Esophagus (tissue), 2 donors: ENCODE measurements around the gene PRPH. TPM values are rescaled to one million over a fixed set of nuclear protein-coding genes. Genes with fewer than 3 reads are reported as not detected.
"Not testable (repeated sequence)": the region's sequence is repeated elsewhere in the genome, so short reads cannot be mapped to it uniquely, and the experiment has no call there.

ENCODE experiments used
- H3K27ac ChIP-seq, 2 donors: one replicate each; pipeline ENCODE4 v1.5.1; 2013; ENCODE audit warnings: low read depth in 2 of 2, mild to moderate bottlenecking in 2 of 2, inconsistent platforms in 1 of 2, low read length in 1 of 2, moderate library complexity in 1 of 2
- H3K27me3 ChIP-seq, 2 donors: one replicate each; pipeline ENCODE4 v1.6.1; 2013; ENCODE audit warnings: low read length in 2 of 2, control low read depth in 1 of 2, mild to moderate bottlenecking in 1 of 2; ENCODE audit not compliant: insufficient read depth in 2 of 2, control insufficient read depth in 1 of 2
- H3K36me3 ChIP-seq, 2 donors: one replicate each; pipeline ENCODE4 v1.6.1; 2013; ENCODE audit warnings: low read length in 1 of 2; ENCODE audit not compliant: control insufficient read depth in 2 of 2, insufficient read depth in 2 of 2
- H3K4me1 ChIP-seq, 2 donors: one replicate each; pipeline ENCODE4 v1.6.1; 2013; ENCODE audit warnings: low read length in 1 of 2; ENCODE audit not compliant: control insufficient read depth in 2 of 2, insufficient read depth in 2 of 2
- H3K4me3 ChIP-seq, 2 donors: one replicate each; pipeline ENCODE4 v1.5.1; 2013; ENCODE audit warnings: low read length in 2 of 2, mild to moderate bottlenecking in 2 of 2, low read depth in 1 of 2, moderate library complexity in 1 of 2
- H3K9me3 ChIP-seq, 2 donors: one replicate each; pipeline ENCODE4 v1.6.1; 2013; ENCODE audit warnings: mild to moderate bottlenecking in 2 of 2, low read depth in 1 of 2, low read length in 1 of 2, moderate library complexity in 1 of 2; ENCODE audit not compliant: control insufficient read depth in 2 of 2, insufficient read depth in 1 of 2
- WGBS, 2 donors: extraction: QIAGEN DNeasy Blood & Tissue Kit; methylation state at CpG; one replicate each; pipeline ENCODE4 v1.1.7; 2013; 5-methylcytosine and 5-hydroxymethylcytosine counted together
- polyA plus RNA-seq, 2 donors: library from polyadenylated mRNA; stranded (reverse); fragments of 200-250 nt; gene quantifications; one replicate each; pipeline ENCODE4 v1.2.3, GENCODE V29; 2013
- donor health status: healthy with polysubstance abuse.
- donor health status: Bipolar disorder and iron deficiency.

PRPH gene
- polyA plus RNA-seq, 2 donors = 0.28 to 0.45 TPM

DNA sequence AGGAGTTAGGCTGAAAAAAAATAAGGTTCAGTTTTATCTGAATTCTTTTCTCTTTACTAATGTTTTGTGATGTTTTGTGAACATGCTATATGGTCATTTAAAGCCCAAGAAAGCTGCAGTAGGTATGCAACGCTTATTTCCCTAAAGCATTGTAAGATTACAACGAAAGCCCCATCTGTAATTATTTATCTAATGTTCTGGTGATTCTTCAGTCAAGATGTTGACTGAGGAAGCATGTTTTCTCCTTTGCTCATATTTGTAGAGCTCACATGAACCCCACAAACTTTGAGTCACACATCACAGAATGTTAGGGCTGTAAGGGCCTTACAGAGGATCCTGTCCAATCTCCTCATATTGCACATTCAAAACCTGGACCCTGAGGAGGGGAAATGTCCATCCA, 33.2 kb upstream of the PRPH start:
- Histone ChIP-seq H3K36me3 (no peaks in the 10 kb centered on the region), H3K9me3 (no peaks in the 10 kb centered on the region), H3K4me3 (no peak overlapping the region), H3K27me3 (no peaks in the 10 kb centered on the region), H3K27ac (no peak overlapping the region), H3K4me1 (peaks cover 0 to 3% of the 10 kb centered on the region in 2 donors)
- 86 to 92% methylated on average over 2 of the region's 2 CpGs for WGBS, 2 donors

GRCh38 chr12:49263400-49263763, 31.6 kb upstream of the PRPH start:
- Histone ChIP-seq H3K27ac (no peak overlapping the region), H3K9me3 (no peaks in the 10 kb centered on the region), H3K4me3 (no peak overlapping the region), H3K27me3 (no peaks in the 10 kb centered on the region), H3K4me1 (peaks cover 0 to 3% of the 10 kb centered on the region in 2 donors), H3K36me3 (no peaks in the 10 kb centered on the region)
- WGBS, 2 donors = 84 to 91% methylated on average over 5 of the region's 5 CpGs

DNA sequence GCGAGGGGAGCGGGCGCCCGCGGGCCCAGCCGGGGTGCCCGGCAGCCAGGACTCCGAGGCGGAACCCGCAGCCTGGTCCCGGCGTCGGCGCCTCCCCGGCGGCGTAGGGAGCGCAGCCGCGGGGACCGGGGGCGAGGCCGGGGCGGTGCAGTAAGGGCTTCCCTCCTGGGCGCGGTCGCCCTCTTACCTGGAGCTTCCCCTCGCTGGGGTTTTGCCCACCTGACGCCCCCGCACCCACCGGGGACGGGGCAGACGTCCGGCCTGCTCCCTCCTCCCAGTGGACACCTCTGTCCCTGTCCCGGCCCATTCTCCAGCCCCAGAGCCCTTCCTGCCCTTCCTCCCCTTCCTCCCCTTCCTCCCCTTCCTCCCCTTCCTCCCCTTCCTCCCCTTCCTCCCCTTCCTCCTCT, 30.5 kb upstream of the PRPH start:
- H3K27me3 ChIP-seq = no peaks in the 10 kb centered on the region
- H3K27ac ChIP-seq = peak overlapping the region; percentile 100
- peaks cover 0 to 2% of the 10 kb centered on the region in 2 donors for H3K36me3 ChIP-seq
- peaks cover 0 to 6% of the 10 kb centered on the region in 2 donors for H3K4me1 ChIP-seq
- 0 to 1% methylated on average over 14 to 35 of the region's 35 CpGs for WGBS, 2 donors
- no peaks in the 10 kb centered on the region for H3K9me3 ChIP-seq
- H3K4me3 ChIP-seq = peak overlapping the region; percentile 89 to 90

DNA sequence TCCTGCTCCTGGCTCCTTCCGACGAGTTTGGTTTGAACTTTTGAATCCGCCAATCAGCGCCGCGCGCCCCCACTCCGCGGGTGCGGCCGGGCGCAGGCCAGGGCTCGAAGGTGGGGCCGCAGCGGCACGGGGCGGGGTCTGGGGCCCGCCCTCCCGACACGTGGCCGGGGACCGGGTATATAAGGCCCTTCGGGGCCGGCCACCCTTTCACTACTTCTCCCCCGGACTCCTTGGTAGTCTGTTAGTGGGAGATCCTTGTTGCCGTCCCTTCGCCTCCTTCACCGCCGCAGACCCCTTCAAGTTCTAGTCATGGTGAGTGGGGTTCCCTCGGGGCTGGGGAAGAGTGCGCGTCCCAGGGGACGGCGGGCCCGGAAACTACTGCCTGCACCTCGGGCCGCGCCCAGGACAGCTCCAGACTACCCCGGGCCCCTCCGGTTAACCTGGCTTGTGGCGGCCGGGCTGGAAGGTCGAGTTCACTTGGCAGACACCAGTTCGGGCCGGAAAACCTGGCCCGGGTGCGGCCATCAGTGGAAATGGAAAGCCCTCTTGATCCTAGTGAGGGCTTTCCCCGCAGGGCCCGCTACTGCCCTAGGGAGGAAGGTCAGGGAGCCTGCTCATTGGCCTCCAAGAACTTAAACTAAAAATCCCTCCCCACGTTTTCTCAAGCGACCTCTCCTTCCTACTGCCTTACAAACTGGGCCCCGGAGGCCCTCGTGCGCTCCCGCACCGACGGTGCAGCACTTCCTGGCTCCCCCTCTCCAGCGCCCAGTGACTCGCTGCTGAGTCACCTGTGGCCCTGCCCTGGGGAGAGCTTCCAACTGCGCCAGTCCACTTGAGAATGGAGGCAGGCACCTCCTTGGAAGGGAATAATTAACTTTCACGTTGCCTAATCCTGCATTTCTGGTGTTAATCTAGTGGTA, 29.8 kb upstream of the PRPH start, which contains the start of gene TUBA1C:
TUBA1C (plus strand) TSS at position 210 of the 920 bp plus-strand sequence; CDS start at position 310, 100 bp downstream.
- peak within 1 kb of the TSS; percentile 100 for H3K27ac ChIP-seq
- WGBS, 2 donors = 0% methylated on average over 61 of the region's 61 CpGs
- peaks cover 0 to 6% of the 10 kb centered on the region in 2 donors for H3K4me1 ChIP-seq
- no peaks in the 10 kb centered on the region for H3K9me3 ChIP-seq
- peaks cover 0 to 5% of the 10 kb centered on the region in 2 donors for H3K36me3 ChIP-seq
- no peaks in the 10 kb centered on the region for H3K27me3 ChIP-seq
- H3K4me3 ChIP-seq = peak within 1 kb of the TSS; percentile 89 to 90

GRCh38 chr12:49269191-49269590, 25.8 kb upstream of the PRPH start:
- 51 to 69% methylated on average over 4 to 6 of the region's 6 CpGs for WGBS, 2 donors
- Histone ChIP-seq H3K27ac (peak overlapping the region; percentile 74 to 77), H3K36me3 (peaks cover 4 to 18% of the 10 kb centered on the region in 2 donors)
- H3K4me1 ChIP-seq, H3K4me3 ChIP-seq, H3K27me3 ChIP-seq, H3K9me3 ChIP-seq: not testable (repeated sequence)

DNA sequence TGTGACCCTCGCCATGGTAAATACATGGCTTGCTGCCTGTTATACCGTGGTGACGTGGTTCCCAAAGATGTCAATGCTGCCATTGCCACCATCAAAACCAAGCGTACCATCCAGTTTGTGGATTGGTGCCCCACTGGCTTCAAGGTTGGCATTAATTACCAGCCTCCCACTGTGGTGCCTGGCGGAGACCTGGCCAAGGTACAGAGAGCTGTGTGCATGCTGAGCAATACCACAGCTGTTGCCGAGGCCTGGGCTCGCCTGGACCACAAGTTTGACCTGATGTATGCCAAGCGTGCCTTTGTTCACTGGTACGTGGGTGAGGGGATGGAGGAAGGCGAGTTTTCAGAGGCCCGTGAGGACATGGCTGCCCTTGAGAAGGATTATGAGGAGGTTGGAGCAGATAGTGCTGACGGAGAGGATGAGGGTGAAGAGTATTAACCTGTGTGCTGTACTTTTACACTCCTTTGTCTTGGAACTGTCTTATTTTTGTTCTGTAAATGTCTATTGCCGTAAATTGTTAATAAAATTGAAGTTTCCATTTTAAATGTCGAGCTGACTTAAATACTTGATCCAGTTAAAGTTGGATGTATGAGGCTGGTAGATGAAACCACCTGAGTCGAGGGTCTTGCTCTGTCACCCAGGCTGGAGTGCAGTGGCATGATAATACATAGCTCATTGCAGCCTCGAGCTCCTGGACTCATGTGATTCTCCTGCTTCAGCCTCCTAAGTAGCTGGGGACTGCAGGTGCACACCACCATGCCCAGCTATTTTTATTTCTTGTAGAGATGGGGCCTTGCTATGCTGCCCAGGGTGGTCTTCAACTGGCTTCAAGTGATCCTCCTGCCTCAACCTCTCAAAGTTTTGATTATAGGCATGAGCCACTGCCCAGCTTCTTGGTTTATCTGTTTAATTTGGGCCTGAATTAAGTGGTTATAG, 21.9 kb upstream of the PRPH start:
- peaks cover 4 to 21% of the 10 kb centered on the region in 2 donors for H3K36me3 ChIP-seq
- H3K27ac ChIP-seq = no peak overlapping the region
- H3K9me3 ChIP-seq = no peaks in the 10 kb centered on the region
- peaks cover 0 to 7% of the 10 kb centered on the region in 2 donors for H3K4me1 ChIP-seq
- H3K27me3 ChIP-seq = no peaks in the 10 kb centered on the region
- WGBS, 2 donors = 94 to 95% methylated on average over 16 of the region's 16 CpGs
- H3K4me3 ChIP-seq = no peak overlapping the region

DNA sequence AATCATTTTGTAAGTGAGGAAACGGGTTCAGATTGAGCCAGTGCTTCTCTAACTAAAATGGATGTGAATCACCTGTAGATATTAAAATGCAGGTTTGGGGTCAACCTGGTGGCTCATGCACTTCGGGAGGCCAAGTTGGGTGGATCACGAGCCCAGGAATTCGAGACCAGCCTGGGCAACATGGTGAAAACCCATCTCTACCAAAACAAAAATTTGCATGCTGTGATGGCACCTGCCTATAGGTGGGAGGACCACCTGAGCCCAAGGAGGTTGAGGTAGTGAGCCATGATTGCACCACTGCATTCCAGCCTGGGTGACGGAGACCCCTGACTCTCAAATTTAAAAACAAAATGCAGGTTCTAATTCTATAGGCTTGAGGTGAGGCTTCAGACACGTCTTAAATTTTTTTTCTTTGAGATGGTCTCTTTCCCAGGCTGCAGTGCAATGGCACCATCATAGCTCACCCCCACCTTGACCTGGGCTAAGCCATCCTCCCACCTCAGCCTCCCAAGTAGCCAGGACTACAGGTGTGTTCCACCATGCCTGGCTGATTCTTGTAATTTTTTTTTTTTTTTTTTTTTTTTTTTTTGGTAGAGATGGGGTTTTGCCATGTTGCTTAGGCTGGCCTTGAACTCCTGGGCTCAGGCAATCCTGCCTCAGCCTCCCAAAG, 21.1 kb upstream of the PRPH start:
- Histone ChIP-seq H3K9me3 (no peaks in the 10 kb centered on the region), H3K36me3 (peaks cover 4 to 21% of the 10 kb centered on the region in 2 donors)

GRCh38 chr12:49274396-49275069, 20.4 kb upstream of the PRPH start:
- Histone ChIP-seq H3K4me3 (no peak overlapping the region), H3K9me3 (no peaks in the 10 kb centered on the region), H3K4me1 (peaks cover 0 to 3% of the 10 kb centered on the region in 2 donors), H3K27me3 (no peaks in the 10 kb centered on the region), H3K27ac (no peak overlapping the region), H3K36me3 (peaks cover 4 to 18% of the 10 kb centered on the region in 2 donors)
- WGBS, 2 donors = 71 to 77% methylated on average over 7 of the region's 7 CpGs

More for the DNA sequence above, 21.1 kb upstream of the PRPH start:
- H3K4me1 ChIP-seq = peaks cover 0 to 7% of the 10 kb centered on the region in 2 donors
- no peak overlapping the region for H3K27ac ChIP-seq
- H3K27me3 ChIP-seq = no peaks in the 10 kb centered on the region
- H3K4me3 ChIP-seq = no peak overlapping the region
- WGBS, 2 donors = 90 to 93% methylated on average over 6 of the region's 6 CpGs
